KOPT-K1 (cell line): ENCODE measurements around the gene BRSK2.
"Not testable (repeated sequence)": the region's sequence is repeated elsewhere in the genome, so short reads cannot be mapped to it uniquely, and the experiment has no call there.

Source experiments
- H3K27ac ChIP-seq: fragments of 200-600 bp; sonication (generic); 2 replicates; pipeline ENCODE4 v1.5.1; 2016; ENCODE audit warnings: antibody characterized with exemption, mild to moderate bottlenecking, low read depth, low read length; ENCODE audit not compliant: poor library complexity, severe bottlenecking
- H3K36me3 ChIP-seq: fragments of 200-600 bp; sonication (generic); 2 replicates; pipeline ENCODE4 v1.5.1; 2017; ENCODE audit warnings: antibody characterized with exemption, mild to moderate bottlenecking, low read length, moderate library complexity; ENCODE audit not compliant: insufficient read depth
- H3K9me3 ChIP-seq: fragments of 200-600 bp; sonication (generic); 2 replicates; pipeline ENCODE4 v1.5.1; 2017; ENCODE audit warnings: antibody characterized with exemption, low read length, mild to moderate bottlenecking; ENCODE audit not compliant: insufficient read depth, poor library complexity, severe bottlenecking

BRSK2 gene

GRCh38 chr11:1389932-1390568 lies at the start of gene BRSK2:
BRSK2 (plus strand) TSS chr11:1389934; CDS start chr11:1390285, 351 bp downstream.
- no peaks in the 10 kb centered on the region for H3K36me3 ChIP-seq
- H3K9me3 ChIP-seq, result no peaks in the 10 kb centered on the region
- H3K27ac ChIP-seq, result no peak within 1 kb of the TSS

GRCh38 chr11:1340111-1340510 lies 49.6 kb upstream of the BRSK2 start:
- no peaks in the 10 kb centered on the region for H3K9me3 ChIP-seq
- no peaks in the 10 kb centered on the region for H3K36me3 ChIP-seq
- no peak overlapping the region for H3K27ac ChIP-seq

- H3K27ac ChIP-seq, H3K36me3 ChIP-seq, H3K9me3 ChIP-seq: not testable (repeated sequence)
Observed at GRCh38 chr11:1341226-1341625, 48.5 kb upstream of the BRSK2 start.

DNA sequence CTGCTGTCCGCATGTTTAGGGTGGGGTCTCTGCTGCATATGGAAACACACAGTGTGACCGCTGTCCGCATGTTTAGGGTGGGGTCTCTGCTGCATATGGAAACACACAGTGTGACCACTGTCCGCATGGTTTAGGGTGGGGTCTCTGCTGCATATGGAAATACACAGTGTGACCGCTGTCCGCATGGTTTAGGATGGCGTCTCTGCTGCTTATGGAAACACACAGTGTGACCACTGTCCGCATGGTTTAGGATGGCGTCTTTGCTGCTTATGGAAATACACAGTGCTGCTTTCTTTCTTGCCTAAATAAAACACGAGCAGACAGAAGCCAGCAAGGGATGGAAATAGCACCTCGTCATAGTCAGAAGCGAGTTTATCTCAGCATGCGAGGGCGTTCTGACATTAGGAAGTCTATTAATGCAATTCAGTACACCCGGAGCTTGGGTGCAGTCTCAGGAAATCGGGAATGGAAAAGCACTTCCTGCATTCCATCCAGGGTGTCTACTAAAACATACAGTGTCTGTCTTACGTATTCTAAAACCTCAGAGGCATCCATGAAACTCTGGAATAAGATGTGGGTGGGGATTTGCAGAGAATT lies 47.7 kb upstream of the BRSK2 start:
- Histone ChIP-seq H3K27ac (no peak overlapping the region), H3K36me3 (no peaks in the 10 kb centered on the region), H3K9me3 (no peaks in the 10 kb centered on the region)

DNA sequence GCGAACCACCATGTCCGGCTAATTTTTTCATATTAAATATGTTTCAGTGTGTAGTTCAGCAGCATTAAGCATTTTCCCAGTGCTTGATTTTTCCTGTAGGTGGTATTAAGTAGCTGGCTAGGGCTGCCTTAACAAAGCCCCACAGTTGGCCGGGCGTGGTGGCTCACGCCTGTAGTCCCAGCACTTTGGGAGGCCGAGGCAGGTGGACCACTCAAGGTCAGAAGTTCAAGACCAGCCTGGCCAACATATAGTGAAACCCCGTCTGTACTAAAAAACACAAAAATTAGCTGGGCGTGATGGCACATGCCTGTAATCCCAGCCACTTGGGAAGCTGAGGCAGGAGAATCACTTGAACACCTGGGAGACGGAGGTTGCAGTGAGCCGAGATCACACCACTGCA lies 46.8 kb upstream of the BRSK2 start:
- no peaks in the 10 kb centered on the region for H3K36me3 ChIP-seq
- H3K9me3 ChIP-seq, result no peaks in the 10 kb centered on the region
- H3K27ac ChIP-seq, result no peak overlapping the region

- Histone ChIP-seq H3K27ac (no peak overlapping the region), H3K36me3 (no peaks in the 10 kb centered on the region), H3K9me3 (no peaks in the 10 kb centered on the region)
Observed at GRCh38 chr11:1343391-1344055, 46.2 kb upstream of the BRSK2 start.

DNA sequence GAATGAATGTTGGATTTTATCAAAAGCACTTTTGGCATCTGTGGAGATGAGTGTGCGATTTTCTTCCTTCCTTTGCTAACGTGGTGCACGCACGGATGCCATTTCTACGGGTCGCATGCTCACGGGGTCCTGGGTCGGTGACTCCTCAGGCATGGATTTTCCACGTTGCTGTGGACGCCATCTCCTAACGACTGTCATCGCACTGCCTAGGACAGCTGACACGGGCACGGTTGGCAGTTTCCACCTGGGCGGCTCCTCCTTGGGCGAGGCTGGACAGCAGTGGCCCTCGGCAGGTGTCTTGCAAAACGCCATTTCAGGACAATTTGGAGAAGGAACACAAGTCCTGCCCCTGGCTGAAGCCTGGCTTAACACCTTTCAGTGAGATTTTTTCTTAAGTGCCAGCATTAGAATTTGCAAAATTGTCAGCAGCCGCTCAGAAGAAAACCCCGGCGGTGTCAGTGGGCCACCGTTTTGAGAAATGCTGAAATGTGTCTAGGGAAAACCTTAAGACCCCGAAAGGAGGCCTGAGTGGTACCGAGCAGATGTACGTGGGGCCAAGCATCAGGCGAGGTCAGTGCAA lies 45.6 kb upstream of the BRSK2 start:
- Histone ChIP-seq H3K27ac (no peak overlapping the region), H3K36me3 (no peaks in the 10 kb centered on the region), H3K9me3 (no peaks in the 10 kb centered on the region)

DNA sequence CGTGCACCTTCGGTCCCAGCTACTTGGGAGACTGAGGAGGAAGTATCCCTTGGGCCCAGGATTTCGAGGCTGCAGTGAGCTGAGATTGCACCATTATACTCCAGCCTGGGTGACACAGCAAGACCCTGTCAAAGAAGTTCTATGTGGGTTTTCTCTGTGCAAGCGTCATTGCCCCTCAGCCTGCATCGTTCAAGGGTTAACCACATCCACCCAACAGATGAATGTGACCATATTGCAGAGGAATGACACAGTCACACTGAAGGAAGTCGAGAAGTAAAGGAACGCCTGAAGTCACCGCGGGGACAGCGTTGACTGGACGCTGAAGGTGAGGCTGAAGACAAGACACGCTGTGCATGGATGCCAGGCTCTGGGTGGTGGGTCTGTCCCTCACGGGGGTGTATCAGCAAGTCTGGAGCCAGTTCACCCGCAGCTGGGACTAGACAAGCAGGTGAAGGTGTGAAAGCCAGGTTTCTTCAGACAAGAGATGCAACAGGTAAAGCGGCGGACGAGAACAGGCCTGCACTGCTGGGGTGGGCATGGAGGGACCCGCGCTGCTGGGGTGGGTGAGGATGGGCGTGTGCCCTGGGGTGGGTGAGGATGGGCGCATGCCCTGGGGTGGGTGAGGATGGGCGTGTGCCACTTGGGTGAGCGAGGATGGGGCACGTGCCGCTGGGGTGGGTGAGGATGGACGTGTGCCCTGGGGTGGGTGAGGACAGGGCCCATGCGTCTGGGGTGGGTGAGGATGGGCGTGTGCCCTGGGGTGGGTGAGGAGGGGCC lies 43.8 kb upstream of the BRSK2 start:
- Histone ChIP-seq H3K36me3 (no peaks in the 10 kb centered on the region), H3K9me3 (no peaks in the 10 kb centered on the region), H3K27ac (no peak overlapping the region)

DNA sequence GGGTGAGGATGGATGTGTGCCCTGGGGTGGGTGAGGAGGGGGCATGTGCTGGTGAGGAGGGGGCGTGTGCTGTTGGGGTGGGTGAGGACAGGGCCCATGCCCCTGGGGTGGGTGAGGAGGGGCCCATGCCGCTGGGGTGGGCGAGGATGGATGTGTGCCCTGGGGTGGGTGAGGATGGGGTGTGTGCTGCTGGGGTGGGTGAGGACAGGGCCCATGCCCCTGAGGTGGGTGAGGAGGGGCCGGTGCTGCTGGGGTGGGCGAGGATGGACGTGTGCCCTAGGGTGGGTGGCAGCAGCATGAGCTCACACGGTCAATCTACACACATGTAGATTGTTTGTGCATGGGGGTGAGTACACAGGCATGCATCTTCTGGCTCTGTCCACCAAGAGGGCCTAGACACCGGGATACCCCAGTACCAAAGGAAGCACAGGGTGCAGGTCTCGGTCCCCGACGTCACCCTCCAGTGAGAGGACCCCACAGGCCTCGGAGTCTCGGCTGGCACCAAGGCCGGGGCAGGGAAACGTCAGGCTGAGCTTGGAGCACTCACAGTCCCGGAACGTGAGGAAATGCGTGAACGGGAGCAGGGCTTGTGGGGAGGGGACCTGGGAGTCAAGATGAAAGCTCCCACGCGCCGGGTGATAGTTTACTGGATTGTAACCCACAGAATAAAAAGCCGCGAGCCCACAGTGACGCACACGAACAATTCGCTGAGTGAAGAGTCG lies 42.9 kb upstream of the BRSK2 start:
- Histone ChIP-seq H3K36me3 (no peaks in the 10 kb centered on the region), H3K27ac (no peak overlapping the region), H3K9me3 (no peaks in the 10 kb centered on the region)

DNA sequence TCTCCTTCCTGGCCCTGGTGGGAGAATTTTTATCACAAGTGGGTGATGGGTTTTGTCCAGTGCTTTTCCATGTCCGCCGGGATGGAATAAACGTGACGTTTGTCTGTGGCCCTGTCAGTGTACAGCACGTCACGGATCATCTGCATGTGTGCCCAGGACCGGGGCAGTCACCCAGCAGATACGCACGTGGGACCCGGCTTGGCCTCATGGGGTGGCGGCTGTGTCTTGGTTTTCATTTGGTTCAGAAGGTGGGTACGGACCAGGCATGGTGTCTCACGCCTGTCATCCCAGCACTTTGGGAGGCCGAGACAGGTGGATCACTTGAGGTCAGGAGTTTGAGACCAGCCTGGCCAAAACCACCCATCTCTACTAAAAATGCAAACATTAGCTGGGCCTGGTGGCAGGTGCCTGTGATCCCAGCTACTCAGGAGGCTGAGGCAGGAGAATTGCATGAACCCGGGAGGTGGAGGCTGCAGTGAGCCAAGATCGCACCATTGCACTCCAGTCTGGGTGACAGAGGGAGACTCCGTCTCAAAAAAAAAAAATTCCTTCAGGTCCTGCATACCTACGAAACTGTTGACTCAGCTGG lies 42.2 kb upstream of the BRSK2 start:
- H3K27ac ChIP-seq, H3K36me3 ChIP-seq, H3K9me3 ChIP-seq: not testable (repeated sequence)

- Histone ChIP-seq H3K36me3 (no peaks in the 10 kb centered on the region), H3K27ac (no peak overlapping the region), H3K9me3 (no peaks in the 10 kb centered on the region)
Observed at GRCh38 chr11:1348146-1348795, 41.5 kb upstream of the BRSK2 start.

DNA sequence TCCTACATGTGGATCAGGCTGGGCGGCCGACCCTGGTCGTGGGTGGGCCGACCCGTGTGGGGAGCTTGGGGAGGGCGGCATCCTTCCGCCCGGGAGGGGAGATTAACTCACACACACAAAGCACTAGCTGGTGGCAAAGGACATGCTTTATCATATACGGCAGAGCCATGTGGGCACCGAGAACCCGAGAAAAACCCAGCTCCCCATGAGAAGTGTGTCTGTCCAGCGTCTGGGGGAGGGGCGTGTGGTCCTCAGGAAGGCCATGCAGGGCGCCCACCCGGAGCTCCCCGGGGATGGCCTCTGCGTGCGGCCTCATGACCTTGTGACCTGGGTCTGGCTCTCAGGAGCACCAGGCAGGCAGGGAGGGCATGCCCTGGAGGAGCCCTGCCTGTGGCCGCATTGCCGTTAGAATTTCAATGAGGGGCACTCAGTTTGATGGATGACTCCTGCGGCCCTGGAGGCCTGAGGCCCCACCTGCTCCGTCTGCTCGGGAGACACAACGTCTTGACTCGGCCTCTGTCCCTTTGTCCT lies 40.9 kb upstream of the BRSK2 start:
- H3K27ac ChIP-seq, result no peak overlapping the region
- no peaks in the 10 kb centered on the region for H3K9me3 ChIP-seq
- no peaks in the 10 kb centered on the region for H3K36me3 ChIP-seq

DNA sequence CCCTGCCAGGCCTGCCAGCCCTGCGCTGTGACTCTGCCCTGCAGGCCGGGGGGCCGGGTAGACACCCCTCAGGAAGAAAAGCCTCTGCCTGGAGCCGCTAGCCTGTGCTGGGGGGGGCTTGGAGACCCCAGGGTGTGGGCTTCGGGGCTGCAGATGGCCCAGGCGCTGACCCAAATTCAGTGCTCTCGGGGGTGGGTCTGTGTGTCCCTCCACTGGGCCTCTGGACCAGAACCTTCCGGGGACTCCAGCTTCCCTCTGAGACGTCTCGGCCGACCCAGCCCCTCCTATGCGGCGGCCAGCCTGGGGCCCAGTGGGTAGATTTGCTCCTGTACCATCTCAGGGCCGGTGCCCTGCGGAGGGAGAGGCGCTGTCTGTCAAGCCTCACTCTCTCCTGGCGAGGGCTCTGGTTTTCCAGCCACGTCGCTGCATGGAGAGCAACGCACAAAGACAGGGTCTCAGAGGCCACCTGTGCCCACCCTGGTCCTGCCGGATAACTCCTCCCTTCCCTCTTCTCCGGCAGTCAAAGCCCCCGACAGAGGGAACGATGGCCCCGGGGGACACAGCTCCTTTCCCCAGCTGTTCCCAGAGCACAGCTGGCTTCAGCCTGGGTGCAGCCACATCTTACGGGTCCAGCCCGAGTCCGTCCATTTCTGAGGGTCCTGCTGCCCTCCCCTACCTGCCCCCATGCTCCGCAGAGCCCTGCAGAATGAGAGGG lies 40.2 kb upstream of the BRSK2 start:
- no peaks in the 10 kb centered on the region for H3K9me3 ChIP-seq
- H3K36me3 ChIP-seq, result no peaks in the 10 kb centered on the region

More for the DNA sequence above, 40.2 kb upstream of the BRSK2 start:
- H3K27ac ChIP-seq, result no peak overlapping the region
